DMS79 (cell line): ENCODE results near the gene THOP1.

Experiments used
- DNase-seq: peaks from one replicate; lab custom pipeline; 2025; lab: John Stamatoyannopoulos, UW

The THOP1 gene

DNA sequence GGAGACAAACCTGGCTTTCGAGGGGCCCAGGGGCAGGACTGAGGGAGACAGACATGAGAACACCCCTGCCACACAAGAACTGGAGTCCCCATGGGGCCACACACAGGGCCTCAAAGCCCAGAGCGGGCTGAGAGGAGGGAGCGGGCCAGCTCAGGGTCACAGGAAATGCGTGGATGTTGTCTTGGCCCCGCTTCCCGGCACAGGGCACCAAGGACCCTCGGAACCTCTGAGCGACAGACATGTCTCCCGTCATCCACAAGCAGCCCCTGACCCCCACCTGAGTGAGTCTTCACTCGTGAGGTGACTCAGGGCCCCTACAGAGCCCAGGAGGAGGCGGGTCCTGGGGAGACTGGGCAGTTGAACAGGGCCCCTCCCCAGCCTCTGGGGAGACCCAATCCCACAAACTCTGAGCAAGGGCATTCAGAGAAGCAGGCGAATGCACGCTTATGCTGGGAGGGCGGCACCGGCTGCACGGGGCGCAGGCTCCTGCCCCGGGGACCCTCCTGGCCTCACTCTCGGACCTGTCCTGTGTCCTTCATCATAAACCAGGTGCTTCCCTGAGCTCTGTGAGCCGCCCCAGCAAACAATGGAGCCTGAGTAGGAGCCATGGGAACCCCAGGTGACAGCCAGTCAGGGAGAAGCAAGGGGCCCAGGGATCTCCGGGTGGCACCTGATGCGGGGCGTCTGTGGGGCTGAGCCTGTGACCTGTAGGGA, 22.4 kb upstream of the THOP1 start:
- DNase-seq, result no peak

DNA sequence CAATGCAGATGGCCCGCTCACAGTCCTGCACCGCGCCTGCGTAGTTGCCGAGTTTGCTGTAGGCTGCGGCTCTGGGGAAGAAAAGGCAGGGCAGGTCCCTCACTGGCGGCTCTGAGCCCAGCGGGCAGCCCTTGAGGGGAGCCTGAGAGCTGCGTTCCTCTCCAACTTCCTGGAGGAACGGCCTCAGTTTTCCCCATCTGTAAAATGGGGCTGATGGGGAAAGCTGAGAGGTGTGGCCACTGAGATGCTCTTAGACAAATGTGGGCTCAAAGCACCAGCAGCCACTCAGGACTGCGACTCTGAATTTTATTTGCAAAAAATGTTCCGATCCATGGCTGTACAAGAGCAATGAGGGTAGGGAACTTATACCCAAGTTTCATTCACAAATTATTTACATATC, 21.6 kb upstream of the THOP1 start:
- DNase-seq, result no peak

DNA sequence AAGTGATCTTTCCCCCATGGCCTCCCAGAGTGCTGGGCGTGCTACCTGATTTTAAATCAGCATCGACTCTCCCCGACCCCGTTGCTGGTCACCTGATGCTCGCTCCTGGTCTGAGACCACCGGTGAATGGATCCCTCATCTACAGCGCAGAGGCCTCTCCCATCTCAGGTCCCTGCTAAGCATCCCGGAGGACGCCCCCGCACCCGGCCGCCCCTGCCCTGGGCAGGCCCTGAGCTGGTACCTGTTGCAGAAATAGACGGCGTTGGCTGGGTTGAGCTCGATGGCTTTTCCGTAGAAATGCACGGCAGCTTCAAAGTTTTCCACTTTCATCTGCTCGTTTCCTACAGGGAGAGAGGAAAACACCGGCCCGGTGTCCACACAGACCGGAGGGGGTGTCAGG, 20.4 kb upstream of the THOP1 start:
- no peak for DNase-seq

DNA sequence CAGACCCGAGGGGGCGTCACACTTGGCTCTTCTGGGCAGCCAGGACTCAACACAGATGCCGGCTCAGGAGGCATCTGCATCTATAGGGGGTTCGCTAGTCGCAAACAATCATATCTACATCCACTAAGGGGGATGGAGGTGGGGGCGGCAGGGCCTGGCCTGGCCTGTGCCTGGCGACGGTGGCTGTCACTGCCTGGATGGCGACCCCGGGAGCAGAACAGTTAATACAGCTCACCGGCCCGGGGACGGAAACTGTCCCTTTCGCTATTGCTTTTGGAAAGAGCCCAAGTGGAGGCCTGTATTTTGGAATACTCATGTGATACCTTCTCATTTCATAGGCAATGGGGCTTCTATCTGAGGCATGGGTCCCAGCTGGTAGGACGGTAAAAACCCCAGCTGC, 19.9 kb upstream of the THOP1 start:
- DNase-seq, result no peak

DNA sequence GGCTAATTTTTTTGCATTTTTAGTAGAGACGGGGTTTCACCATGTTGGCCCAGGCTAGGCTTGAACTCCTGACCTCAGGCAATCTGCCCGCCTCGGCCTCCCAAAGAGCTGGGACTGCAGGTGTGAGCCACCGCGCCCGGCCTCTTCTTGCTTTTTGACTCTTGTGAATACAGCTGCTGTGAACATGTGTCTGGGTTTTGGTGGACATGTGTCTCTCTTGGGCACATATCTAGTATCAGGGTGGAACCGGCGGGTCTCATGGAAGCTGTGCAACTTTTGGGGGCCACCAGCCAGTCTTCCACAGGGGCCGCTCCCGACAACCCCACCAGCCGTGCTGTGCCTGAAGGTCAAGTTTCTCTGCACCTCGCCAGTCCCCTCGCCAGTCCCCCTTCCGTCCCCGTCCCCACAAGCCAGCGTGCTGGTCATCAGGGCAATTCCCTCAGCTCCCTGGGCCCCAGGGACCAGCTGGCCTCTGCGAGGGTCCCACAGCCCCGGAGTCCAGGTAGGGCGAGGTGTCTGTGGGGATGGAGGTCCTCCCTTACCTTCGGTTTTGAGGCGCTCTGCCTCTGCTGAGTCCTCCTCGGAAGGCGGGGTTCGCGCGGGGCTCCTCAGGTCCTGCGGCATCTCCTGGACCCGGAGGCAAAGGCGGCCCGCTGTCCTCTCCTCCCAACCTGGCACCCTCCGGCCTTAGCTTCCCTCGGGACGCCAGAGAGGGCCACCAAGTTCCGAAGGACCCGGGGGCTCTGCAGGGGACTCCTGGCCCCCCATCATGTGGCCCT, 18.5 kb upstream of the THOP1 start:
- DNase-seq, result no peak

DNA sequence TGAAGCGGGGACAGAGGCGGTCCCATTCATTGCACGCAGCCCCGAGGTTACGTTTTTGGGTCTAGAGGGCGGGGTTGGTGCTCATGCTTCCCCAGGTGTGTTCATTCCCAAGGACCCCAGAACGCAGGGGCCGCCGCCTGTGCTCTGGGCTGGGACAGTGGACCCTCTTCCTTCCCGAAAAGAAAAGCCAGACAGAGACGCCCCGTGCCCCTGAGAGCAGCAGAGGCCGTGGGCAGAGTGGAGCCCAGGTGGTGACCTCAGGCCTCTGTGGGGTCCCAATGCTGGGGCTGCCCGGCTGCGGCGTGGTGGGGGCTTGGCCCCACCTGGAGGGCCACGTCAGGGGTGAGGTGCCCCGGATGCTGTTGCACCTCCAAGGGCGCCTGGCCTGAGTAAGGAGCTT, 17.6 kb upstream of the THOP1 start:
- no peak for DNase-seq

DNA sequence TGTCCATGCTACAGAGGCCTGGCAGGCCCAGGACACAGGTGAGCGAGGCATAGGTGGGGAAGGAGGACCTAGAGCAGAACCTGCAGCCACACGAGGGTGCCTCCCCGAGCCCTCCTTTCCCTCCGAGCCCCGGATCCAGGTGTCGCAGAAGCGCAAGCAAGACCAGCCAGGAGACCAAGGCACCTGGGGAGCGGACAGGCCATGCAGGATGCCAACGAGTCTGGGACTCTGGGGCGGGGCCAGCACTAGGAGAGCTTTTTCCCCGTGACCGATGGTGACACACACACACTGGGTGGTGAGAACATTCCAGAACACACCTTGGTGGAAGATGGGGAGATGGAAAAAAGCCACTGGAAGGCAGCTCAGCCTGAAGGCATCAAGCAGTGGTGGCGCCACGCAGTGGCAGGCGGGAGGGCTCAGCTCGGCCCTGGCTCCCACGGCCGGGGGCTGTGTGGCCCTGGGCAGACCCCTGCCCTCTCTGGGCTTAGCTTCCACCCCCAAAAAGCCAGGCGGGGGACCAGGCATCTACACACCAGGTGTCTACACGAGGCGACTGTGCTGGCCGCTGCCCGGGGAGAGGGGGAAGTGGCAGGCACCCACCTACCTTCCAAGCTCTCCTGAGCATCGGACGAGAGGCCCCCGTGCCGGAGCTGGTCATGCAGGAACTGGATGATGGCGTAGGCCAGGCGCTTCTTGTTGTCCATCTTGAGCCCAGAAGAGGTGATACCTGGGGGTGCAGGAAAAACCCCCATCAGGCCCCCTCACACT, 16.8 kb upstream of the THOP1 start:
- DNase-seq, result no peak

DNA sequence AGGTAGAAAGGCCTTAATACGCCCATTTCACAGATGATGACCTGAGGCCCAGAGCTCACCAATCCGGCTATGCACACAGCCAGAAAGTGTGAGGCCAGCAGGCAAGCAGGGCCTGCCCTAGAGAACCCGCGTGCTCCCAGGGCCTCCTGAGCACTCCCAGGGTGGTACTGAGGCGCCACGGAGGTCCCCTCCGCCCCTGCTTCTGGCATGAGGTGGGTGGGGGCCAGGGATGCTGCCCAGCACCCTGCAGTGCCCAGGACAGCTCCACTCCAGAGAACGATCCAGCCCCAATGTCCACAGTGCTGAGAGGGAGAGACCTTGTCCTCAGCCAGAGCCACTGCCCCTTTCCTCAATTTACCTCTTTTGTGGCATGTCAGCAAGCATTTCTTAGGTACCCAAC, 16.1 kb upstream of the THOP1 start:
- no peak for DNase-seq

DNA sequence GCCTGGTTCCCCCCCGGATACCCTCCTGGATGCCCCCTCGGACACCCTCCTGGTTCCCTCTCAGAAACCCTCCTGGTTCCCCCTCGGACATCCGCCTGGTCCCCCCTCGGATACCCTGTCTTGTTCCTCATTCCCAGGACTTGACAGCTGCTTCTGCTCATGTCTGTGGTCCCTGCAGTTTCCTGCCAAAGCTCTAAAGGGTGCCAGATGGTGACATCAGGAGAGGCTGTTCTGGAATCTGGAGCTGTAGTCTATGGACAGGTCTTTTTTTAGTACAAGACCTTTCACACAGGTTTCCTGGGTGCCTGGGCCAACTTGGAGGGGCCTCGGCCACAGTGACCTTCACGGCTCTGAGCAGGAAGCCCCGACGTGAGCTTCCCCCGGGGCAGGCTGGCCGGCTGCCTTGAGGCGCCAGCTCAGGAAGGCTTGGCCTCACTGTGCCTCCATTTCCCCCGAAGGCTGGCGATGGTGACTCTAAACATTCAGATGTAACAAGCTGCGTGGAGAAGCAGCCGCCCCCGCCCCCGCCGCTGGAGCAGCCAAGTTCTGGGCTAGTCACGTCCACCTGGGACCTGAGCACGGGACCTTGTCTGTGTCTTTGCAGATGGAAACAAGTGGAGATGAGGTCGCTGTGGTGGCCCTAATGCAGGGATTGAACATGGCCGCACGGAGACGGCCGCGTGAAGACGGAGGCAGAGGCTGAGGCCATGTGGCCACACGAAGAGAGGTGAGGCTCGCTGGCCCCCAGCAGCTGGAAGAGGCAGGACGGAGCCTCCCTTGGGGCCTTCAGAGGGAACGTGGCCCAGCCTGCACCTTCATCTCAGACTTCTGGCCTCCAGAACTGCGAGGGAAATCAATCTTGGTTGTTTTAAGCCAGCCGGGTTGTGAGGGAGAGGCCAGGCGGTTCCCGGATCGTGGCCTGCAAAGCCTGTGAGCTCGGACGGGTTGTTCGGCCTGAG, 15.0 kb upstream of the THOP1 start:
- DNase-seq, result no peak

DNA sequence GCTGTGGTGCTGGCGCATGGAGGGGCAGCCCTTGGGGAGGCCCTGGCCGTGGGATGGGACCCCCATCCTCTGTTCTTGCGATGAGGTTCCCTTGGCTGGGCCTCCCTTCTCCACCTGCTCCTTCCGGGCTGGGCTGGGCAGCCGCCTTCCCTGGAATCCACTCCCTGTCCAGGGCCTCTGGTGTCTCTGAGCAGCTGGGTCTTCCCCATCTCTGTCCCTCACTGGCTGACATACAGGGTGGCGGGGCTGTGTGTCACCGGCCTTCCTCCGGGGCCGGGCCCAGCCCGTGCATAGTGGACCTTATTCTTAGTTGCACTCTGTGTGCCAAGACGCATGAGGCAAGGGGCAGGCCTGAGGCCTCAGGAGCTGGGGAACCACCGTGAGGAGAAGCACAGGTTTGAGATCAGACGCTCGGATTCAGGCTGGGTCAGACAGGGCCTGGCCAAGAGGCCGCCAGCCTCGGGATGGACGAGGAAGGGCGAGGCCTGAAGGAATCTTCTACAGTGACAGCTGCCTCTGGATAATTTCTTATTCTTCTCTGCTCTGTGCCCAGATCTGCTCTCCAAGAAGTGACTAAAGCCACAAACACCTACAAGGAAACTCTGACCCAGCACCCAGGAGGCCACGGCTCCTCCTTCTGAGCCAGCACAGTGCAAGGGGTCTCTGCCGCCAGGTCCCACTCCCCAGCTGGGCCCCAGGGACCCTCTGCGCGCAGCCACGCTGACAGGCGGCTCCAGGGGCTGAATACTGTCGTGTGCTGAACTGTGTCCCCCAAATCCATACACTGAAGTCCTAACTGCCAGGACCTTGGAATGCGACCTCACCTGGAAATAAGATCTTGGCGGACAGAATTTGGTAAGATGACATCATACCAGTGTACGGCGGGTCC, 13.3 kb upstream of the THOP1 start:
- DNase-seq, result no peak

DNA sequence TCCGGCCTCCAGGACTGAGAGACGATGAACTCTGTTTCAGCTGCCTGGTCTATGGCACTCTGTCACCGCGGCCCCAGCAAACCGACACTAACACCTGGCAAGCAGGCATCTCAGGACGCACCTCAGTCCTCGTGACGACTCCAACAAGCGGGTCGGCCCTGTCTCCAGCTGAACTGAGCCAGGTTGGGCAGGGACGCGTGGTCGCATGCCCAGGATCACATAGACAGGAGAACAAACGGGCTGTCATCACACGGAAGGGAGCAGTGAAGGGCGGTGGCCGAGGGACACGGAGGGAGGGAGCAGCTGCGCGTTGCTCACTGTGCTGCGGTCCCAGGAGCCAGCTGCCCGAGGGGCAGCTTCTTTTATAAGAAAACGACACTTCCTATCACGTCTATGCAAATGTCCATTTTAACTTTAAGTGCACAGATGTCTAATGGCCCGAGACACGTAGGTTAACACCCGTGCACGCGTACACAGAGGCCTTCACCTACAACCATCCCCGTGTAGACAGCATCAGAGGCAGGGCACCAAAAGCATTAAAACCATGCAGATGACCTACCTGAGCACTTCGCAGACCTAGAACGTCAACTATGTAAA, 11.1 kb upstream of the THOP1 start:
- DNase-seq, result no peak

DNA sequence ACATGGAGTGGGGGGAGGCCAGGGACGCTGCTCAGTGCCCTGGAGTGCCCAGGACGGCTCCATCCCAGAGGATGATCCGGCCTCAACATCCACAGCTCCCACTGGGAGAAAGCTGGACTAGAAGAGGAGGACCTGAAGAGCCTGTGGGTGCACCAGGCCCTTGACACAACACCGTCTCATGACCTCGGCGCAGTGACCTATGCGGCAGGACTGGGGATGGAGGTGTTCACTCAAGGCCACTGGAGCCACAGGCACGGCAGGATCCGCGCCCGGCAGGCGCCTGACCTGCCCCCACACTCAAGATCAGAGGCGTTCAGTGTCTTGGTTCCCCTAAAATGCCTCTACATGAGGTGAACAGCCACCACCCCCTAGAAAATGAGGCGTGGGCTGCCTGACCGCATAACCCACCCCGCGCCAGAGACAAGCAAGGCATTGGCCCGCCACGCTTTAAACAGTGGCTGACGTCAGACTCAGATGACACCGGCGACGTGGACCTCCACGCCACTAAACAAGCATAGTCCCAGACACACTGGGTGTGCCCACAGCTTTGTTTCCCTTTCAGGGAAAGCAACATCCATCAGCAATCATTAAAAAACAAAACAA, 10.2 kb upstream of the THOP1 start:
- DNase-seq, result no peak

DNA sequence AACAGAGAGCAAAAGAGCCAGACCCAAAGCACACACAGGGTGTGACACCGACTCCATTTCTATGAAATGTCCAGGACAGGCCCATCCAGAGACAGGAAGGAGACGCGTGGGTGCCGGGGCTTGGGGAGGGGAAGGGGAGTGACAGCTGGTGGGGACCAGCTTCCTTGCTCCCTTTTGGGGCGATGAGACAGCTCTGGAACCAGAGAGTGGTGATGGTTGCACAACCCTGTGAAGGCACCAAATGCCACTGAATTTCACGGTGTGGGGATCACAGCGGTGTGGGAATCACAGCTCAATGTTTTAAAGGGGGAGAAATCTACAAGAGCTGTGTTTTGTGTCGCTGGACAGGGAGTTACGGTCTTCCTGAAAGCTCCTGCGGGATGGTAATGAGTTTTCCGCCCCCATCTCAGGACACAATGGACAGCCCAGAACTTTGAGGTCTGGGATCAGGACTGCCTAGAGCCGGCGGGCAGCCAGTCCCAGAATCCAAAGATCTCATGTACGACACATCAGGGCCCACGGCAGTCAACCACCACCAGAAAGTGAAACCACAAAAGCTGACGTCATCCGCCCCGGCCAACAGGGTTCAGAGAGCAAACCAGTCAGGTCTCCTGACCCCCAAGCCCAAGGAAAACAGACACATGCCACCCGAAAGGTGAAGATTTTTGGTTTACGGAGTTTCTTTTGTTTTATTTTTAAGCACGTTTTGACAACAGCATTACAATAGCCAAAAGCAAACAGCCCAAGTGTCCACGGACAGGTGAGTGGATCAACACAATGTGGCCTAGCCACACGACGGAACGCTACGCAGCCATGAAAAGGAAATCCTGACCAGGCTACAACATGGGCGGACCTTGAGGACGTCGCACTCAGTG, 9.5 kb upstream of the THOP1 start:
- DNase-seq, result no peak

DNA sequence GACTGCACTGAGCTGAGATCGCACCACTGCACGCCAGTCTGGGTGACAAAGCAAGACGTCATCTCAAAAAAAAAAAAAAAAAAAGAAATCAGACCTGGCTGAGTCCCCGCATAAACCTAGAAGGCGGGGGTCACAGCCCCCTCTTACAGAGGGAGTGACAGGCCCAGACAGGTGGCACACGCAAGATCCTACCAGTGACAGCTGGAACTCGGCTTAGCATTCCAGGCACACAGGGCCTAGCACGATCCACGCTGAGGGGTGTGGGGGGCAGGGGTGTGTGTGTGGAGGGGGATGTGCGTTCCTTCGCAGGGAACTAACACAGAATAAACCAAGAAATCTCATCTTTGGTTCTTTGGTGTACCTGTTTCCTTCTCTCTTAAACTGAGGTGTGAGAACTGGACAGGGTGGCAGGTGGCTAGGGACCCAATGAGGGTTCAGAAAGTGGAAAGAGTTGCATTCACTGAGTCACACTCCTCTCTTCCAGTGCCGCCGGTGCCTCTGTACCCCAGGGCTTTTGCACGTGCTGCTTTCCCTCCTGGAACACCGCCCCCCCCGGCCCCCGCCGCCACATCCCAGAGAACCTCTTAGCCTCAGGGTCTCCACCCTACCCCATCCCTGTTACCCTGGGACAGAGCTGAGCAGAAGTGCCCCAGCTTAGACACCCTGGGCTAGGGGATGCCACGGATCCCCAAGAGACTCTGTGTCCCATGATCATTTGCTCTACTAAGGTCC, 7.2 kb upstream of the THOP1 start:
- no peak for DNase-seq

DNA sequence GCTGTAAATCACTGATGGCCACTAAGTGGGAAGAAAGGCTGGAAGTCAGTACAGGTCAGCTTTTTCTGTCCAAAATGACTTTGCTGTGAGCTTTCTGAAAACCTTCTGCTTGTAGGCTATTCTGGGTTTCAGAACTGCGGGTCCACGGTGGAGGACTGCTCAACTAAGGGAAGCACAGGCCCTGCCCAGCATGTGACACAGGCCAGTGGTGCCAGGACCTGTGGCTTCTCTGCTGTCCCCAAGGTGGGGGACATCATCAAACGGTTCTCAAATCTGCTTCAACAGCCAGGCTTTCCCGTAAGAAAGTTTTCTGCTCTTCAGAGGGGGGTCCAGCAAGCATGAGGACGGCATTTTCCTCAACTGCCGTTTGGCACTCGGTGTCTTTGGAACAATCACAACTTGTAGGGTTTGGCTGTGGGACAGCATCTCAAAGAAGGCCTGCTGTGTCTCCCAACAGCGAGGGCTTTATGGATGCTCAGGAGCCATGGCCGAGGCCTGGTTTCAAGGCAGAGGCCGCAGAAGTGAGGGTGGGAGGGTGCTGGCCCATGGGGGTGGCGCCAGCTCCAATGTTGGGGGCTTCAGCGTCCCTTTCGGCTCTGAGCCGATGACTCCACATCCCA, 6.1 kb upstream of the THOP1 start:
- no peak for DNase-seq

DNA sequence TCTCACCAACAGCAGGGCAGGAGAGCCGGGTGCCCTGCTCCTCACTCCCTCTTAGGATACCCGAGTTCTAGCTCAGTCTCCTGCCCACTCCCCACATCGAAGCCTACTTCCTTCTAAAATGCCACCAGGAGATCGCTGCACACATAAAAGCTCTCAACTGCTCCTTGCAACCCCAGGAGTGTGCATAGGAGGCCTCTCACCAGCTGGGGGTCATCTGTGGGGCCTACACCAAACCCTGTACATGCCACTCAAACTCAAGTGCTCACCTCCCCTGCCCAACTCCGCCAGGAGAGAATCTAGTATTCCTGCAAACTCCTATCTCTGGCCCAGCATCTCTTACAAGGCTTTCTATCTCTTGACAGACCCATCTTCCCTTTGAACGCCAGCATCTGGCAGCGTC, 5.0 kb upstream of the THOP1 start:
- DNase-seq, result no peak

DNA sequence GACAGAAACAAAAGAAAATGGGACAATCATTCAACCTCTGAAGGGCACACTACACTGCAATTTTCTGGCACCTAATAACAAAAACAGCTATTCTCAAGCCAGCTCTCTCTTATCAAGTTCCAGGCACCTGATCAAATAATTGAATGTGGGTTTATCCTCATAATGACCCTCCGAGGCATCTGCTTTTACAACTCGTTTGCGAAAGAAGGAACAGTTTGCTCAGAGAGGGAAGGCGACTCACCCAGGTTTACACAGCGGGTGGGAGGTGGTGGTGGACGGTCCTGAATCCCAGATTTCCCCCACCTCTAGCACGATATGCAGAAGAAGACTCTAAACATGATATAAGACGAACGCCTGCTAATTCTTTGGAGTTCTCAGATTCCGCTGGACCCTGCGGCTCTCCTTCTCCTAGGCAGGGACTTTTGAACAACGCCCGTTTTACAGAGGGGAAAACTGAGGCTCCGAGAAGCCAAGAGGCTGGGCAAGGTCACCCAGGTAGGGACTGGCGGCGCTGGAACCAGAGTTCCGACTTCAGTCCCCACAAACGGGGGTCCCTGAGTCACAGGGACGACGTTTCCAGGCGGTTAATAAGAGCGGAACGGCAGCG, 2.9 kb upstream of the THOP1 start:
- DNase-seq, result no peak
